Natural killer cell (primary cell): ENCODE results near the gene ADAP2. TPM values are rescaled to one million over a fixed set of nuclear protein-coding genes. Genes with fewer than 3 reads are reported as not detected.

Experiments
- ATAC-seq, 3 donors: fragments of 150-1000 bp in 2 of 3; fragments of 200-7000 bp in 1 of 3; cut with Tn5 transposase; 1 replicate in 1 of 3; 2 replicates in 2 of 3; pipeline ENCODE4 v1.10.0; 2021; ENCODE audit warnings: mild to moderate bottlenecking in 2 of 3, moderate library complexity in 2 of 3
- DNase-seq, 2 donors: peaks; one replicate each; pipeline versions ENCODE4 v3.0.0 to v3.0.0-alpha.2; 2013 to 2021; ENCODE audit warnings: mixed read lengths in 1 of 2
- H3K27ac ChIP-seq: one replicate; pipeline ENCODE4 v1.5.1; 2013; ENCODE audit warnings: mild to moderate bottlenecking, low read length
- H3K27me3 ChIP-seq: one replicate; pipeline ENCODE4 v1.6.1; 2013; ENCODE audit warnings: low read length; ENCODE audit not compliant: control insufficient read depth, insufficient read depth
- H3K36me3 ChIP-seq: one replicate; pipeline ENCODE4 v1.6.1; 2013; ENCODE audit warnings: low read length; ENCODE audit not compliant: control insufficient read depth, insufficient read depth
- H3K4me1 ChIP-seq: one replicate; pipeline ENCODE4 v1.6.1; 2013; ENCODE audit warnings: low read length; ENCODE audit not compliant: control insufficient read depth, insufficient read depth
- H3K4me3 ChIP-seq: one replicate; pipeline ENCODE4 v1.5.1; 2013; ENCODE audit warnings: low read length
- H3K9me3 ChIP-seq: one replicate; pipeline ENCODE4 v1.6.1; 2013; ENCODE audit warnings: low read length; ENCODE audit not compliant: control insufficient read depth, insufficient read depth
- H3K27ac Mint-ChIP-seq, 2 donors: one replicate each; pipeline ENCODE4 v1.8.0; 2022; ENCODE audit warnings: mild to moderate bottlenecking in 2 of 2, mixed read lengths in 2 of 2, moderate library complexity in 1 of 2
- H3K27me3 Mint-ChIP-seq, 2 donors: one replicate each; pipeline ENCODE4 v1.8.0; 2022; ENCODE audit warnings: low read depth in 2 of 2, mixed read lengths in 2 of 2
- H3K36me3 Mint-ChIP-seq: one replicate; pipeline ENCODE4 v1.8.0; 2022; ENCODE audit warnings: mixed read lengths
- H3K4me1 Mint-ChIP-seq, 2 donors: one replicate each; pipeline ENCODE4 v1.8.0; 2022; ENCODE audit warnings: mixed read lengths in 2 of 2
- H3K4me3 Mint-ChIP-seq: one replicate; pipeline ENCODE4 v1.8.0; 2022; ENCODE audit warnings: mild to moderate bottlenecking, moderate library complexity, mixed read lengths
- H3K9me3 Mint-ChIP-seq, 2 donors: one replicate each; pipeline ENCODE4 v1.8.0; 2022; ENCODE audit warnings: mixed read lengths in 2 of 2
- WGBS: methylation state at CpG from one replicate; pipeline ENCODE4 v1.1.7; 2013; ENCODE audit warnings: missing lambda C conversion rate; ENCODE audit not compliant: insufficient coverage; 5-methylcytosine and 5-hydroxymethylcytosine counted together
- intact Hi-C: fragments of 100-400 bp; cut with micrococcal nuclease; formaldehyde crosslinking; loops from one replicate; pipeline ENCODE4 v1.14.2; 2022
- total RNA-seq, 4 donors: library from RNA; stranded (reverse); fragments of 120-200 nt in 1 of 4; gene quantifications; one replicate each; pipeline versions ENCODE4 v1.2.3 to v1.2.4, GENCODE V29; 2013 to 2022
- TF ChIP-seq, protein P1 (sequence below): fragments of 200-600 bp; IDR thresholded peaks from one replicate; pipeline ENCODE4 v1.8.0; 2022; ENCODE audit warnings: antibody characterized with exemption

Gene ADAP2
- total RNA-seq, 3 donors from 2014 or later (not counting 1 experiment from before 2014, with no cell fraction given): 2.6 to 6.6 (median 2.9) TPM

DNA sequence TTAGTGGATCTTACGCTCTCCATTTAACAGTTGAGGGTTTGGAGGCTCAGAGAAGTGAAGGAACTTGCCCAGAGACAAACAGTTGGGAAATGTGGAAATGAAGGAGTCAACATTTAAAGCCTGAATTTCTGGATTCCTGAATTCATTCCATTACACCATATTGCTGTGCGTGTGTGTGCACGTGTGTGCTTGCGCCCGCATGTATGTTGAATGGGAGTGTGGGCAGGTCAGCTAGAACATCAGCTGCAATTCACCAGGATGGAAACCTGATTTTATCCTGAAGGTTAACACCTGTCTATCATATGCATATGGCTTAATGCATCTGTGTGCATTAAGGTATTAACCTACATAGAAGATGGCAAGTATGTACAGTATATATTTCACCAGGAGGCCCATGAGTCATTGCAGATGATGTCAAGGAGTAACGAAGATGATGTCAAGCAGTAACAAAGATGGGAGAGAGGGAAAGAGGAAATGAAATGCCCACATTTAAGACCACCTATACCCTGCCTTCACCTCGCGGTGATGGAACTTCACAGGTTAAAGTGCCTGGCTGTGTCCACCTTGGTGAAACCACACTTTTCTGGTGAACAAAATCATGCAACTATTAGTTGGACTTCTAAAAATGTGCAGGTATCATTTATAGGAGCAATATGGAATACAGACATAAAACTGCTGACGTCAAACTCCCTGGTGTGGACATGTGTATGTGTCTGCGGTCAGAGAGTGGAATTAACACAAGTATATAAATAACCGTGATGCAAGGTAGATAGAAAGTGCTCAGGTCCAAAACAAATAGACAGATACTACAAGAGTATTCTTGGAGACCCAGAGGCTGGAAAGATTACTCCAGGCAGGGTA is 832 bp upstream of the ADAP2 start:
- H3K27me3 ChIP-seq: peaks cover 8% of the 10 kb centered on the region
- H3K27ac ChIP-seq: no peak overlapping the region
- ATAC-seq (no peak), DNase-seq (no peak)
- peak overlapping the region; percentile 25 for H3K4me3 Mint-ChIP-seq
- WGBS: 88% methylated on average over 8 of the region's 11 CpGs
- no peaks in the 10 kb centered on the region for H3K9me3 ChIP-seq
- H3K4me1 ChIP-seq: peaks cover 6% of the 10 kb centered on the region
- H3K27me3 Mint-ChIP-seq: peaks cover 25 to 41% of the 10 kb centered on the region in 2 donors
- no peaks in the 10 kb centered on the region for H3K36me3 ChIP-seq
- no peaks in the 10 kb centered on the region for H3K36me3 Mint-ChIP-seq
- H3K9me3 Mint-ChIP-seq: no peaks in the 10 kb centered on the region
- no peak overlapping the region for H3K27ac Mint-ChIP-seq
- H3K4me1 Mint-ChIP-seq: peaks cover 11 to 16% of the 10 kb centered on the region in 2 donors
- H3K4me3 ChIP-seq: no peak overlapping the region
- TF ChIP-seq, protein P1, sequence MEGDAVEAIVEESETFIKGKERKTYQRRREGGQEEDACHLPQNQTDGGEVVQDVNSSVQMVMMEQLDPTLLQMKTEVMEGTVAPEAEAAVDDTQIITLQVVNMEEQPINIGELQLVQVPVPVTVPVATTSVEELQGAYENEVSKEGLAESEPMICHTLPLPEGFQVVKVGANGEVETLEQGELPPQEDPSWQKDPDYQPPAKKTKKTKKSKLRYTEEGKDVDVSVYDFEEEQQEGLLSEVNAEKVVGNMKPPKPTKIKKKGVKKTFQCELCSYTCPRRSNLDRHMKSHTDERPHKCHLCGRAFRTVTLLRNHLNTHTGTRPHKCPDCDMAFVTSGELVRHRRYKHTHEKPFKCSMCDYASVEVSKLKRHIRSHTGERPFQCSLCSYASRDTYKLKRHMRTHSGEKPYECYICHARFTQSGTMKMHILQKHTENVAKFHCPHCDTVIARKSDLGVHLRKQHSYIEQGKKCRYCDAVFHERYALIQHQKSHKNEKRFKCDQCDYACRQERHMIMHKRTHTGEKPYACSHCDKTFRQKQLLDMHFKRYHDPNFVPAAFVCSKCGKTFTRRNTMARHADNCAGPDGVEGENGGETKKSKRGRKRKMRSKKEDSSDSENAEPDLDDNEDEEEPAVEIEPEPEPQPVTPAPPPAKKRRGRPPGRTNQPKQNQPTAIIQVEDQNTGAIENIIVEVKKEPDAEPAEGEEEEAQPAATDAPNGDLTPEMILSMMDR: no peak
- intact Hi-C loops: no loop called here

DNA sequence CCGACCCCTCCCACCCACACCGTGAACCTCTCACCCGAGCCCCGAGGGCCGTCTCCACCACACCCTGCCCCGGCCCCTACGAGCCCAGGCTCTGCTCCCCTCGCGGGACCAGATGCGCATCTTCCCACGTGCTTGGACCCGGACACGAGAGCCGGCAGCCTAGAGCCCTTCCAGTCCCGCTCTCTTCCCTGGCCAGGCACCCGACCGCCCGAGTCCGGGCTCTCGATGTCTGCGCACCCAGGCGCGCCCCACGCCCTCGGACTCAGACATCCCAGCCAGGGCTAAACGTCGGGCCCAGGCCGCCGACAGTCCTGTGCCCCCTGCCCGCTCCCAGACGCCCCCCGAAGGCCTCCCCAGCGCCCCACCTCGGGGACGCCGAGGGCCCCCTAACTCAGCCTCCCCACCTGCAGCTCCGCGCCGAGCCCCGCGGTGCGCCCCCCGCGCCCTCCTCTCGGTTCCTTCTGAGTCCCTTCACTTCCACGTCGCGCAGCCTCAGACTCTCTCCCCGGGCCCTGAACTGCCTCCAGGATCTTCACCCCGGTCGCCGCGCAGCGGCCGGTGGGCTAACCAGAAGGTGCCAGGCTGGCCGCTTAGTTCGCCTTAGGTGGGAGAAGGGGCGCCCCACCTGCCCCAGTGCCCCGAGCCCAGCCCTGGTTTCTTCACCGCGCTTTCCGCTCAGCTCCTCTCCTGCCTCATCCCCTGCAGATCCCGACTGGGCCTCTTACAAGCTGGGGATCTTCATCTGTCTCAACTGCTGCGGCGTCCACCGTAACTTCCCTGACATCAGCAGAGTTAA is 688 bp downstream of the ADAP2 start:
- no peak overlapping the region for H3K27ac ChIP-seq
- no peak for DNase-seq
- no peaks in the 10 kb centered on the region for H3K36me3 Mint-ChIP-seq

DNA sequence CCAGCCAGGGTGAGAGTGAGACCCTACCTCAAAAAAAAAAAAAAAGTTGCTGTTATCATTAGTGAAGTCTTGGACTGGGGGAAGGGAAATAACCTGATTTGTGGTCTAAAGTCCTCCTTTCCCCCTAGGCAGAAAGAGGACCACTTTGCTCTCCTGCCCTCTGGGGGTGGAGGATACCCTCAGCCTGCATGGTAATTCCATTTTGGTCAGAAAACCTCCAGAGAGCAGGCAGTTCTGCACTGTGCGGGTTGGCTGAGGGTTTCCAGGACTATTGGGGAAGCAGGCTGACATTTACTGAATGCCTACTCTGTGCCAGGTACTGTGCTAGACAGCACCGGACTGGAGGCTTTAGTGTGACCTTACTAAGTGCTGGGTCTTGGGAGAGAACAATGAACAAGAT is 2.6 kb downstream of the ADAP2 start:
- DNase-seq (no peak), ATAC-seq (no peak)
- Histone ChIP-seq H3K27ac (no peak overlapping the region), H3K4me1 (peaks cover 6% of the 10 kb centered on the region), H3K9me3 (no peaks in the 10 kb centered on the region), H3K27me3 (peaks cover 8% of the 10 kb centered on the region), H3K4me3 (no peak overlapping the region), H3K36me3 (no peaks in the 10 kb centered on the region)
- Mint-ChIP-seq H3K27ac (no peak overlapping the region), H3K9me3 (no peaks in the 10 kb centered on the region), H3K27me3 (peaks cover 38 to 43% of the 10 kb centered on the region in 2 donors), H3K4me3 (no peak overlapping the region), H3K36me3 (no peaks in the 10 kb centered on the region), H3K4me1 (peaks cover 11 to 16% of the 10 kb centered on the region in 2 donors)
- intact Hi-C loops: no loop called here
- 92% methylated on average over 2 of the region's 2 CpGs for WGBS
- TF ChIP-seq, protein P1: no peak

More for the DNA sequence above, 688 bp downstream of the ADAP2 start:
- no peaks in the 10 kb centered on the region for H3K9me3 Mint-ChIP-seq
- H3K27ac Mint-ChIP-seq: no peak overlapping the region
- H3K4me3 Mint-ChIP-seq: peak overlapping the region; percentile 74
- peaks cover 38 to 45% of the 10 kb centered on the region in 2 donors for H3K27me3 Mint-ChIP-seq
- H3K4me1 Mint-ChIP-seq: peaks cover 11 to 16% of the 10 kb centered on the region in 2 donors
- ATAC-seq: peak in 1 of 3 donors; percentile 40
- 4% methylated on average over 66 of the region's 66 CpGs for WGBS
- intact Hi-C loops: no loop called here
- no peaks in the 10 kb centered on the region for H3K36me3 ChIP-seq
- peak overlapping the region; percentile 26 for H3K4me3 ChIP-seq
- peaks cover 8% of the 10 kb centered on the region for H3K27me3 ChIP-seq
- H3K9me3 ChIP-seq: no peaks in the 10 kb centered on the region
- TF ChIP-seq, protein P1: no peak
- peaks cover 6% of the 10 kb centered on the region for H3K4me1 ChIP-seq
